ENCODE measurements around the gene OR2T2. TPM values are rescaled to one million over a fixed set of nuclear protein-coding genes. Genes with fewer than 3 reads are reported as not detected.
"Not testable (repeated sequence)": the region's sequence is repeated elsewhere in the genome, so short reads cannot be mapped to it uniquely, and the experiment has no call there.

Gene OR2T2
- polyA plus RNA-seq, 1 experiment: not detected

GRCh38 chr1:248417854-248418253, 27.6 kb upstream of the OR2T2 start:
- DNase-seq (ENCODE audit: low read depth): no peak
- ChIA-PET CTCF (no interaction called here), POLR2A (no interaction called here)

GRCh38 chr1:248421384-248421783, 24.1 kb upstream of the OR2T2 start:
- POLR2A ChIA-PET: no interaction called here
- CTCF ChIA-PET: no interaction called here
- no peak for DNase-seq (ENCODE audit: low read depth)

More at GRCh38 chr1:248417854-248418253, 27.6 kb upstream of the OR2T2 start:
- no peaks in the 10 kb centered on the region for H3K36me3 ChIP-seq (ENCODE audit: control insufficient read depth, insufficient read depth, low read length)
- no peak overlapping the region for H3K4me3 ChIP-seq (ENCODE audit: low read depth, low read length)
- no peaks in the 10 kb centered on the region for H3K27me3 ChIP-seq (ENCODE audit: control insufficient read depth, insufficient read depth, low read length)
- TF ChIP-seq CTCF (IDR thresholded peaks at IDR 0.05; ENCODE audit: insufficient read depth, low read depth, low read length): no peak

GRCh38 chr1:248427526-248428191, 17.8 kb upstream of the OR2T2 start:
- CTCF ChIA-PET; DNase-seq (ENCODE audit: low read depth): not testable (repeated sequence)

More at GRCh38 chr1:248421384-248421783, 24.1 kb upstream of the OR2T2 start:
- Histone ChIP-seq H3K4me3 (ENCODE audit: low read depth, low read length) (no peak overlapping the region), H3K36me3 (ENCODE audit: control insufficient read depth, insufficient read depth, low read length) (no peaks in the 10 kb centered on the region), H3K27me3 (ENCODE audit: control insufficient read depth, insufficient read depth, low read length) (no peaks in the 10 kb centered on the region)
- TF ChIP-seq CTCF (IDR thresholded peaks at IDR 0.05; ENCODE audit: insufficient read depth, low read depth, low read length): no peak

DNA sequence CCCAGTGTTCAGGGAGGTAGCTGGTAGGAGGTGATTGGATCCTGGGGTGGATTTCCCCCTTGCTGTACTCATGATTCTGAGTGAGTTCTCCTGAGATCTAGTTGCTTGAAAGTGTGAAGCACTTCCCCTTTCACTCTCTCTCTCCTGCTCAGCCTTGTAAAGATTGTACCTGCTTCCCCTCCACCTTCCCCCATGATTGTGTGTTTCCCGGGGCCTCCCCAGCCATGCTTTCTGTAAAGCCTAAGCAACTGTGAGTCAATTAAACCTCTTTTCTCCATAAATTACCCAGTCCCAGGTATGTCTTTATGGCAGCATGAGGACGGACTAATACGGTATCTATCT, 17.3 kb upstream of the OR2T2 start:
- H3K27me3 ChIP-seq (ENCODE audit: control insufficient read depth, insufficient read depth, low read length); H3K4me3 ChIP-seq (ENCODE audit: low read depth, low read length); CTCF ChIA-PET; H3K36me3 ChIP-seq (ENCODE audit: control insufficient read depth, insufficient read depth, low read length); POLR2A ChIA-PET; DNase-seq (ENCODE audit: low read depth): not testable (repeated sequence)

More at GRCh38 chr1:248427526-248428191, 17.8 kb upstream of the OR2T2 start:
- H3K4me3 ChIP-seq (ENCODE audit: low read depth, low read length); H3K36me3 ChIP-seq (ENCODE audit: control insufficient read depth, insufficient read depth, low read length); POLR2A ChIA-PET; H3K27me3 ChIP-seq (ENCODE audit: control insufficient read depth, insufficient read depth, low read length): not testable (repeated sequence)

DNA sequence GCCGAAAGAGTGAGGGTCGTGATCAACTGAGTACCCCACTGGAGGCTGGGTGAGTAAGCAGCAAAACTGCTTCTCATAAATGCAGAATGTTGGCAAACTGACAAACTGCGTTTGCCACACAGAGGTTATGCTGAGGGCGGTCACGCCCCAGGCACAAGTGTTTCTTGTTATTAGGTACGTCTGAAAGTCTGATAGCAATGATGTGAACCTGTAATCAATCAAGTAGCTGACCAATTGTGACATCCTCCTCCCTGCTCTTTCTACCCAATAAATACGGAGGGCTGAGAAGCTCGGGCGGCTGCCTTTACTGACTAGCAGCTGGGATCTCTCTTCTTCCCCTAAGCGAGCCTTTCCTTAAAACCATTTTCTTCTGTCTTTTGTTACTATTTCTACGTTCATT, 13.8 kb upstream of the OR2T2 start:
- DNase-seq (ENCODE audit: low read depth); CTCF ChIA-PET; H3K4me3 ChIP-seq (ENCODE audit: low read depth, low read length); H3K27me3 ChIP-seq (ENCODE audit: control insufficient read depth, insufficient read depth, low read length); H3K36me3 ChIP-seq (ENCODE audit: control insufficient read depth, insufficient read depth, low read length); POLR2A ChIA-PET: not testable (repeated sequence)

DNA sequence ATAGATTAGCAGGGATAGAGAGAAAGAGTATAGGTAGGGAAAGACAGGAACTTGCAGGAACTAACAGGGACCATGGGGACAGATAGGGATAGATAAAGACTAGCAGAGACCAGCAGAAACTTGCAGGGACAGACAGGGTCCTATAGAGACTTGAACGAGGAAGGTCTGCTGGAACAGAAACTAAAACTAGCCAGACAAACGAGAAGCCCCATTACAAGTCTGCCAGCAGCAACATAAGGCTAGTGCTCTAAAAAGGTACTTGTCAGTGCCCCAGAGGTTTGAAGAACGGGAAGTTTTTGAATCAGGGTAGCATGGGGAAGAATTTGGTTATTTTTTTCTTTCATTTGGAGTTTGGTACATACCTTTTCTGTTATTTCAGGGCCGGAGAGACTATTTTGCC, 13.2 kb upstream of the OR2T2 start:
- DNase-seq (ENCODE audit: low read depth); CTCF ChIA-PET; H3K4me3 ChIP-seq (ENCODE audit: low read depth, low read length); H3K36me3 ChIP-seq (ENCODE audit: control insufficient read depth, insufficient read depth, low read length); H3K27me3 ChIP-seq (ENCODE audit: control insufficient read depth, insufficient read depth, low read length); POLR2A ChIA-PET: not testable (repeated sequence)

DNA sequence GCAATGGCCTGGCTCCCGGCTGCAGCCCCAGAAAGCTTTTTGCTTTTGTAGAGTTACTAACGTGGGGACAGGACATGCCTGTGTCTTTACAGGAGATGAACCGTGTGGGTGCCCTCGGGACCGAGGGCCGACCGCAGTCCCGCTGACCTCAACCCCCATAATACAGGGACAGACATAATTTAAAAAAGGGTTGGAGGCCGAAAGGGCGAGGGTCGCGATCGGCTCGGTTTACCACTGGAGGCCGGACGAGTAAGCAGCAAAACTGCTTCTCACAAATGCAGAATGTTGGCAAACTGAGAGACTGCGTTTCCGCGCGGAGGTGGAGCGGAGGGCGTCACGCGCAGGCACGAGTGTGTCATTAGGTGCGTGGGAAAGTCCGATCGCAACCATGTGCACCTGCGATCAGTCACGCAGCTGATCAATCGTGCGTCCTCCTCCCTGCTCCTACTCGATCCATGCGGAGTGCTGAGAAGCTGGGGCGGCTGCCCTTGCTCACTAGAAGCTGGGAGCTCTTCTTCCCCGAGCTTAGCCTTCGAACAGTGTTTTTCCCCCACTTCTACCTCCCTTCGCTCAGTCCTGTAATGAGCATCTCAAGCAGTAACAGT, 11.5 kb upstream of the OR2T2 start:
- DNase-seq (ENCODE audit: low read depth); H3K4me3 ChIP-seq (ENCODE audit: low read depth, low read length); H3K27me3 ChIP-seq (ENCODE audit: control insufficient read depth, insufficient read depth, low read length); CTCF ChIA-PET; POLR2A ChIA-PET; H3K36me3 ChIP-seq (ENCODE audit: control insufficient read depth, insufficient read depth, low read length): not testable (repeated sequence)

DNA sequence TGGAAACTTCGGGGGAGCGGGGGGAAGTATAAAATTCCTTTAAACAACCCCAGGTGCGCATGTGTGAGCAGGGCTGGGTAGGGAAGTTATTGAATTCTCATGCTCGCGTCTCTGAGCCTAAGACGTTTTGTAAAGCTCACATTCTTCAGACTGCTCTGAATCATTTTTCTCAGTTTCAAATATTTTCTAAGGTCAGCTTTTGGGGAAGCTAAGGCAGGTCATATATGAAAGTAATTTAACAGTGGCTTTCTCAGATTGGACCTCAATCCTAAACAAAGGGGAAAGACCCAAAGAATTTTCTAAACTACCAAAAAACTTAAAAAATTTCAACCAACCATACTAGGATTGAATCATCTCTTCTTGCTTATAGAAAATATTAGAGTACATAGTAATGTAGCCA, 10.5 kb upstream of the OR2T2 start:
- H3K27me3 ChIP-seq (ENCODE audit: control insufficient read depth, insufficient read depth, low read length); CTCF ChIA-PET; H3K36me3 ChIP-seq (ENCODE audit: control insufficient read depth, insufficient read depth, low read length); H3K4me3 ChIP-seq (ENCODE audit: low read depth, low read length); DNase-seq (ENCODE audit: low read depth); POLR2A ChIA-PET: not testable (repeated sequence)

GRCh38 chr1:248436303-248436702, 9.1 kb upstream of the OR2T2 start:
- H3K36me3 ChIP-seq (ENCODE audit: control insufficient read depth, insufficient read depth, low read length); CTCF ChIA-PET; DNase-seq (ENCODE audit: low read depth); H3K27me3 ChIP-seq (ENCODE audit: control insufficient read depth, insufficient read depth, low read length); POLR2A ChIA-PET; H3K4me3 ChIP-seq (ENCODE audit: low read depth, low read length): not testable (repeated sequence)

DNA sequence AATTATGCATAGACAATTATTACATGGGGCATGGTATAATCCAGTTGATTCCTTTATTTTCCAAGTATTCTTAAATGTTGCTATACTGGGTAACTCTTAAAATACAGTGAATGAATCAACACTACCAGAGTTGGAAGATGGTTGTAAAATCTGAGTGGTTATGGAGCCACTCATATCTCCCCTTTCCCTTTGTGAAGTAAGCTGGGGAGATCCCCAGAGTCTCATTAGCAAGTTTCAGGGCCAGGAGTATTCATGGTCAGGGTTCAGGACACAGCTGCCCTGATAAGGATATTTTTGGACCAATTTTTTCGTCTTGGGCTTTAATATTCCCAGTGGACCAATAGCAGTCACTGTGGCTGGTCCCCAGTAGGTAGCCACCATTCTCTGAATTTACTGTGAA, 6.8 kb upstream of the OR2T2 start:
- H3K36me3 ChIP-seq (ENCODE audit: control insufficient read depth, insufficient read depth, low read length); DNase-seq (ENCODE audit: low read depth); CTCF ChIA-PET; H3K4me3 ChIP-seq (ENCODE audit: low read depth, low read length); POLR2A ChIA-PET; H3K27me3 ChIP-seq (ENCODE audit: control insufficient read depth, insufficient read depth, low read length): not testable (repeated sequence)

DNA sequence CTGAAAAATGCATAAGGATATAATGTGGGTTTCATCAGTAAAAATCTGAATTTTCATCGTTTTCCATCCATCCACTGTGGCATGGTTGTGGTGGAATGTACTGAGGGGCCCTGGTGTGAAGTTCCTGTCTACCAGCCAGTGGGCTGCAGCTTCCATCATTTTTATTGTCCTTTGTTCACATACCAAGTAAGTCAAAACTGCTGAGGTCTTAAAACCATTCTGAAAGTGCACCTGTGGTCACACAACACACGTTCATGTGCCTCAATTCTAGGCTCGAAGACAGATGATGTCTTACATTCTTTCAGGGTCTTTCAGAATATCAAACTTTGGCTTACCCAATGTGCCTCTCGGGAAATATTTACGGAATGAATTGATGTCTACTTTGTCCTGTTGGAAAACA, 6.2 kb upstream of the OR2T2 start:
- DNase-seq (ENCODE audit: low read depth); H3K27me3 ChIP-seq (ENCODE audit: control insufficient read depth, insufficient read depth, low read length); H3K4me3 ChIP-seq (ENCODE audit: low read depth, low read length); POLR2A ChIA-PET; CTCF ChIA-PET; H3K36me3 ChIP-seq (ENCODE audit: control insufficient read depth, insufficient read depth, low read length): not testable (repeated sequence)
